ENCODE data around the gene RAB3IP.
"Not testable (repeated sequence)": the region's sequence is repeated elsewhere in the genome, so short reads cannot be mapped to it uniquely, and the experiment has no call there.

Gene RAB3IP

GRCh38 chr12:69758105-69758504 is 19.4 kb downstream of the RAB3IP start:
- TF ChIP-seq POLR2A (IDR thresholded peaks at IDR 0.05; ENCODE audit: low read depth, low read length) (no peak), TAF1 (IDR thresholded peaks at IDR 0.05; ENCODE audit: borderline replicate concordance, low read depth, low read length) (no peak), POLR2AphosphoS5 (IDR thresholded peaks at IDR 0.05; ENCODE audit: low read depth, low read length) (no peak)
- DNase-seq (ENCODE audit: insufficient read length) = no peak
- no peak for FAIRE-seq

GRCh38 chr12:69759581-69759980 is 20.9 kb downstream of the RAB3IP start:
- FAIRE-seq; DNase-seq (ENCODE audit: insufficient read length): not testable (repeated sequence)

- FAIRE-seq = no peak
- no peak for DNase-seq (ENCODE audit: insufficient read length)
- TF ChIP-seq POLR2AphosphoS5 (IDR thresholded peaks at IDR 0.05; ENCODE audit: low read depth, low read length) (no peak), POLR2A (IDR thresholded peaks at IDR 0.05; ENCODE audit: low read depth, low read length) (no peak), TAF1 (IDR thresholded peaks at IDR 0.05; ENCODE audit: borderline replicate concordance, low read depth, low read length) (no peak)
Measured at GRCh38 chr12:69765515-69765914, 26.9 kb downstream of the RAB3IP start.

GRCh38 chr12:69766260-69766659 is 27.6 kb downstream of the RAB3IP start:
- no peak for DNase-seq (ENCODE audit: insufficient read length)
- TF ChIP-seq POLR2AphosphoS5 (IDR thresholded peaks at IDR 0.05; ENCODE audit: low read depth, low read length) = no peak
- no peak for FAIRE-seq

GRCh38 chr12:69779928-69780327 is 41.3 kb downstream of the RAB3IP start:
- DNase-seq (ENCODE audit: insufficient read length) = no peak
- TF ChIP-seq POLR2AphosphoS5 (IDR thresholded peaks at IDR 0.05; ENCODE audit: low read depth, low read length) (no peak), POLR2A (IDR thresholded peaks at IDR 0.05; ENCODE audit: low read depth, low read length) (no peak), TAF1 (IDR thresholded peaks at IDR 0.05; ENCODE audit: borderline replicate concordance, low read depth, low read length) (no peak)
- no peak for FAIRE-seq

GRCh38 chr12:69783365-69783764 is 44.7 kb downstream of the RAB3IP start:
- no peak for FAIRE-seq
- no peak for TF ChIP-seq POLR2A (IDR thresholded peaks at IDR 0.05; ENCODE audit: low read depth, low read length)
- TF ChIP-seq POLR2AphosphoS5 (IDR thresholded peaks at IDR 0.05; ENCODE audit: low read depth, low read length) = no peak
- TF ChIP-seq TAF1 (IDR thresholded peaks at IDR 0.05; ENCODE audit: borderline replicate concordance, low read depth, low read length) = no peak
- DNase-seq (ENCODE audit: insufficient read length) = no peak

- FAIRE-seq (no peak), DNase-seq (ENCODE audit: insufficient read length) (no peak)
- TF ChIP-seq POLR2AphosphoS5 (IDR thresholded peaks at IDR 0.05; ENCODE audit: low read depth, low read length) (no peak), POLR2A (IDR thresholded peaks at IDR 0.05; ENCODE audit: low read depth, low read length) (no peak), TAF1 (IDR thresholded peaks at IDR 0.05; ENCODE audit: borderline replicate concordance, low read depth, low read length) (no peak)
Measured at GRCh38 chr12:69789351-69789750, 50.7 kb downstream of the RAB3IP start.

- no peak for FAIRE-seq
- no peak for DNase-seq (ENCODE audit: insufficient read length)
- TF ChIP-seq POLR2A (IDR thresholded peaks at IDR 0.05; ENCODE audit: low read depth, low read length) = no peak
Measured at GRCh38 chr12:69792533-69792932, 53.9 kb downstream of the RAB3IP start.

- not testable (repeated sequence) for DNase-seq (ENCODE audit: insufficient read length); FAIRE-seq
Measured at GRCh38 chr12:69807101-69807897, 68.6 kb downstream of the RAB3IP start.

- TF ChIP-seq POLR2AphosphoS5 (IDR thresholded peaks at IDR 0.05; ENCODE audit: low read depth, low read length) = no peak
- no peak for TF ChIP-seq TAF1 (IDR thresholded peaks at IDR 0.05; ENCODE audit: borderline replicate concordance, low read depth, low read length)
- TF ChIP-seq POLR2A (IDR thresholded peaks at IDR 0.05; ENCODE audit: low read depth, low read length) = no peak
- no peak for DNase-seq (ENCODE audit: insufficient read length)
- FAIRE-seq = no peak
Measured at GRCh38 chr12:69810870-69811498, 72.3 kb downstream of the RAB3IP start.

GRCh38 chr12:69816082-69816481 is 77.4 kb downstream of the RAB3IP start:
- FAIRE-seq = peak; percentile 24
- DNase-seq (ENCODE audit: insufficient read length) = no peak

GRCh38 chr12:69821032-69821455 is 82.4 kb downstream of the RAB3IP start:
- DNase-seq (ENCODE audit: insufficient read length) = no peak
- FAIRE-seq = no peak
- no peak for TF ChIP-seq TAF1 (IDR thresholded peaks at IDR 0.05; ENCODE audit: borderline replicate concordance, low read depth, low read length)
- TF ChIP-seq POLR2AphosphoS5 (IDR thresholded peaks at IDR 0.05; ENCODE audit: low read depth, low read length) = no peak
- no peak for TF ChIP-seq POLR2A (IDR thresholded peaks at IDR 0.05; ENCODE audit: low read depth, low read length)

More at GRCh38 chr12:69816082-69816481, 77.4 kb downstream of the RAB3IP start:
- TF ChIP-seq POLR2A (IDR thresholded peaks at IDR 0.05; ENCODE audit: low read depth, low read length) (no peak), TAF1 (IDR thresholded peaks at IDR 0.05; ENCODE audit: borderline replicate concordance, low read depth, low read length) (no peak), POLR2AphosphoS5 (IDR thresholded peaks at IDR 0.05; ENCODE audit: low read depth, low read length) (no peak)

Data from GM12892 (cell line).